Mucosa of gallbladder (tissue), 1 donor: ENCODE data around the gene ALDH1B1. TPM values are rescaled to one million over a fixed set of nuclear protein-coding genes. Genes with fewer than 3 reads are reported as not detected.
"Not testable (repeated sequence)": the region's sequence is repeated elsewhere in the genome, so short reads cannot be mapped to it uniquely, and the experiment has no call there.

Source experiments
- DNase-seq: peaks from one replicate; pipeline ENCODE4 v3.0.0-alpha.2; 2020; ENCODE audit warnings: low spot score
- total RNA-seq: library from RNA; stranded (reverse); gene quantifications from one replicate; pipeline ENCODE4 v1.2.1, GENCODE V29; 2021
- donor health status: DM: no; HTN: no; CAD: no.

Gene ALDH1B1
- total RNA-seq, 1 donor from 2014 or later: 146 TPM

DNA sequence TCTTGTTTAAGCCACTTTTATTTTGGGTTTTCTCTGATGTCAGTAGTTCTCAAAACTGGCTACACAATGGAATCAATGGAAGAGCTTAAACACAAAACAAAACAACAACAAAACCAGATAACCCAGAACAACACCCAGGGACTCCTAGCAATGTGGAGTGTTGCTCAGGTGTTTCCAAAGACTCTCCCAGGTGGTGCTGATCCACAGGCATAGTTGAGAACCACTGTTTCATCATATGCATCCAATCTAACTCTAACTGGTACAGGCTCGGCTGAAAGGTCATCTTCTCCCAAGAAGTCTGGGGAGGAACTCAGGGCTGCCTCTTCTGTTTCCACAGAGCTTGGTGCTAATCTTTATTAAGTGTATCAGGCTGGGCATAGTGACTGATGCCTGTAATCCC lies 5.4 kb upstream of the ALDH1B1 start:
- DNase-seq: no peak

- no peak for DNase-seq
Observed at GRCh38 chr9:38387751-38388150, 4.8 kb upstream of the ALDH1B1 start.

- DNase-seq: peak; percentile 37
Observed at GRCh38 chr9:38388283-38389223, 3.9 kb upstream of the ALDH1B1 start.

- DNase-seq: no peak
Observed at GRCh38 chr9:38389313-38389712, 3.2 kb upstream of the ALDH1B1 start.

DNA sequence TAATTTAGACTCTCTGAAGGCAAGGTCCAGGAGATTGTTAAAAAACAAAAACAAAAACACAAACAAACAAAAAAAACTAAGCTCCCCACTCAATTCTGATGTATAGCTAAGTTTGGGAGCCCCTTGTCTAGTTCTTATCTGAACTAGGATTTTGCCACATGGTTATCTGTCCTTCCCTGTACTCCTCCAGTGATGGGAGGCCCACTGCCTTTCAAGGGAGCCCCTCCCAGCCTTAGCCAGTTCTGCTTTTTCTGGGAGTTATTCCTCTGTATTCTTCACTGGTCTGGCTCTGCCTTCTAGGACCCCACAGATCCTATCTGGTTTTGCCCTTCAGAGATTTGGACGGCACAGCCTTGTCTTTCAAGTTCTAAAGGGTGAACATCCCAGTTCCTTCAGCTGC lies 2.1 kb upstream of the ALDH1B1 start:
- DNase-seq: no peak

DNA sequence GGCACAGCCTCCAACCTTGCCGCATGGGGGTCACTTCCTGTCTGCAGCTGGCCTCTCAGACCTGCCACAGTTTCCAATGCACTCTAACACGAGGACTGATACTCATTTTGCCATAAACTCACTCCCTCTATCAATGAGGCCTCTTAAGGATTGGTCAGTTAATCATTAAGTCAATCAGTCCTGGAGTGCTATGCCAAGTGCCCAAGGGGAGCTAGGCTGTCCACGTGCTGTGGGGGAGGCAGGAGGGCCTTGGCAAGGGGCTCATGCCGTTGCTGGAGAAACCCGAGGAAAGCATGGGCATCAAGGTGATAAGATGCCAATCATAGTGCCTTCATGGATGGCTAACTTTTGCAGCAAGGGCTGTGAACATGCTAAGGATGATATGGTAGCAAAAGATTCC lies 1.7 kb upstream of the ALDH1B1 start:
- DNase-seq: no peak

- no peak for DNase-seq
Observed at GRCh38 chr9:38391278-38392118, 1.0 kb upstream of the ALDH1B1 start.

- DNase-seq: no peak
Observed at GRCh38 chr9:38393128-38393796, 760 bp downstream of the ALDH1B1 start.

- DNase-seq: no peak
Observed at GRCh38 chr9:38394416-38394815, 1.9 kb downstream of the ALDH1B1 start.

DNA sequence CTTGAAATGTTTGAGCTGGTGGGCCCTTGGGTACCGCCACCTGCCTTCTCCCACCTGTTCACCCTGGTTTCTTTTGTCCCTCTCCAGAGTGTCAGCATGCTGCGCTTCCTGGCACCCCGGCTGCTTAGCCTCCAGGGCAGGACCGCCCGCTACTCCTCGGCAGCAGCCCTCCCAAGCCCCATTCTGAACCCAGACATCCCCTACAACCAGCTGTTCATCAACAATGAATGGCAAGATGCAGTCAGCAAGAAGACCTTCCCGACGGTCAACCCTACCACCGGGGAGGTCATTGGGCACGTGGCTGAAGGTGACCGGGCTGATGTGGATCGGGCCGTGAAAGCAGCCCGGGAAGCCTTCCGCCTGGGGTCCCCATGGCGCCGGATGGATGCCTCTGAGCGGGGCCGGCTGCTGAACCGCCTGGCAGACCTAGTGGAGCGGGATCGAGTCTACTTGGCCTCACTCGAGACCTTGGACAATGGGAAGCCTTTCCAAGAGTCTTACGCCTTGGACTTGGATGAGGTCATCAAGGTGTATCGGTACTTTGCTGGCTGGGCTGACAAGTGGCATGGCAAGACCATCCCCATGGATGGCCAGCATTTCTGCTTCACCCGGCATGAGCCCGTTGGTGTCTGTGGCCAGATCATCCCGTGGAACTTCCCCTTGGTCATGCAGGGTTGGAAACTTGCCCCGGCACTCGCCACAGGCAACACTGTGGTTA lies 3.3 kb downstream of the ALDH1B1 start:
- DNase-seq: no peak

GRCh38 chr9:38396371-38396671 lies 3.8 kb downstream of the ALDH1B1 start:
- no peak for DNase-seq

DNA sequence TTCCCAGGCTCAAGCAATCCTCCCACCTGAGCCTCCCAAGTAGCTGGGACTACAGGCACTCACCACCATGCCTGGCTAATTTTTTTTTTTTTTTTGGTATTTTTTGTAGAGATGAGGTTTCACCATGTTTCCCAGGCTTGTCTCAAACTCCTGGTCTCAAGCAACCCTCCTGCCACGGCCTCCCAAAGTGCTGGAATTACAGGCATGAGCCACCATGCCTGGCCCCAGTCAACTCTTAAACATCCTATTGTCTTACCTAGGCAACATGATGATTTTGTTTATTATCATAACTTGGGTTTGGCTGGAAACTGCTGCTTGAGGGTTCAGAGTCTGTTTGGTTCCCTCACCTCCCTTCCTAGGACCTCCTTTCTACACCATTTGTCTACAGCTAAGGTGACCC lies 6.7 kb downstream of the ALDH1B1 start:
- DNase-seq: not testable (repeated sequence)

GRCh38 chr9:38401994-38402393 lies 9.5 kb downstream of the ALDH1B1 start:
- no peak for DNase-seq

GRCh38 chr9:38404314-38404713 lies 11.8 kb downstream of the ALDH1B1 start:
- DNase-seq: no peak

GRCh38 chr9:38405785-38406184 lies 13.3 kb downstream of the ALDH1B1 start:
- DNase-seq: no peak

- DNase-seq: no peak
Observed at GRCh38 chr9:38406476-38407186, 14.1 kb downstream of the ALDH1B1 start.

DNA sequence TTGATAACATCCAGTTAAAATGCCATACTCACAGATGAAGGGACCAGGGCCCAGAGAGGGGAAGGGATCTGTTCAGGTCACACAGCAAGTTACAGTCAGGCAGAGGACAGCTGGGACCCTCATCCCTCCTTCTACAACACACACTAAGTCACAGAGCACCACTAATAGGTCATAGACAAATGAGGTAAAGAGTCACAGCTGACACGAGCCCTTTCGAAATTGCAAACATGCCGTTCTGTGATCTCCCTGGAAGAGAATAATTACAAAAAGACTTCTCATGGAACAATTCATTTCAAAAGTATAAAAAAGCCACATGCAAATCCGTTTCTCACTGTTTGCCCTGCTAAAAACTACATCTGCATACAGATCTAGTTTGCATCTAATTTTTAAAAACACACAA lies 16.2 kb downstream of the ALDH1B1 start:
- DNase-seq: no peak

- DNase-seq: no peak
Observed at GRCh38 chr9:38412751-38413150, 20.2 kb downstream of the ALDH1B1 start.

DNA sequence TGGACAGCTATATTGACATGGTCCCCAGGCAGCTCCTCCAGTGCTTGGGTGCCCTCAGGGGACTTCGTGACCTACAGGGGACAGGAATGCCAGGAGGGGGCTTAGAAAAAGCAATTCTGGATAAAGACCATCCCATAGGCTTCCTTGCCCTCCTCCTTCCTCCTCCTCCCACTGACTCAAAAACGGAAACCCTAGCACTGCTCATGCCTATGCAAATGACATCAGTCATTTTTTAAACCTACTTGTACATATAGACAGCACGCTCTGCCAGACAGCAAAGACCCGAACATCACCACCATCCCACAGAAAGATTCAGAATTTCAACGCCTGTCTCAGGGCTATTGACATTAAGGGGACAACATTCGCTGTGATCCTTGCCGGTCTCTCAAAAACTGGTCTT lies 20.8 kb downstream of the ALDH1B1 start:
- no peak for DNase-seq

GRCh38 chr9:38414040-38414723 lies 21.7 kb downstream of the ALDH1B1 start:
- DNase-seq: no peak
